DND-41 (cell line): ENCODE data around the gene ERC1.
"Not testable (repeated sequence)": the region's sequence is repeated elsewhere in the genome, so short reads cannot be mapped to it uniquely, and the experiment has no call there.

Experiments
- EZH2 ChIP-seq: IDR thresholded peaks from 3 replicates; pipeline ENCODE4 v1.6.1; 2012; ENCODE audit warnings: borderline replicate concordance, low read depth, mild to moderate bottlenecking, moderate library complexity, low read length, inconsistent platforms; ENCODE audit not compliant: severe bottlenecking
- TF ChIP-seq, protein P1 (sequence below): IDR thresholded peaks from 2 replicates; pipeline ENCODE4 v1.5.1; 2012; ENCODE audit warnings: borderline replicate concordance, low read length, moderate library complexity, mild to moderate bottlenecking; ENCODE audit not compliant: poor library complexity, severe bottlenecking; ENCODE audit errors: extremely low read depth

DNA sequence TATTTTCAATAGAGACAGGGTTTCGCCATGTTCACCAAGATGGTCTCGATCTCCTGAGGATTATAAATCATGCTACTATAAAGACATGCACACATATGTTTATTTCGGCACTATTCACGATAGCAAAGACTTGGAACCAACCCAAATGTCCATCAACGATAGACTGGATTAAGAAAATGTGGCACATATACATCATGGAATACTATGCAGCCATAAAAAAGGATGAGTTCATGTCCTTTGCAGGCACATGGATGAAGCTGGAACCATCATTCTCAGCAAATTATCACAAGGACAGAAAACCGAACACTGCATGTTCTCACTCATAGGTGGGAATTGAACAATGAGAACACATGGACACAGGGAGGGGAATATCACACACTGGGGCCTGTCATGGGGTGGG is 350.2 kb downstream of the ERC1 start:
- TF ChIP-seq, protein P1, sequence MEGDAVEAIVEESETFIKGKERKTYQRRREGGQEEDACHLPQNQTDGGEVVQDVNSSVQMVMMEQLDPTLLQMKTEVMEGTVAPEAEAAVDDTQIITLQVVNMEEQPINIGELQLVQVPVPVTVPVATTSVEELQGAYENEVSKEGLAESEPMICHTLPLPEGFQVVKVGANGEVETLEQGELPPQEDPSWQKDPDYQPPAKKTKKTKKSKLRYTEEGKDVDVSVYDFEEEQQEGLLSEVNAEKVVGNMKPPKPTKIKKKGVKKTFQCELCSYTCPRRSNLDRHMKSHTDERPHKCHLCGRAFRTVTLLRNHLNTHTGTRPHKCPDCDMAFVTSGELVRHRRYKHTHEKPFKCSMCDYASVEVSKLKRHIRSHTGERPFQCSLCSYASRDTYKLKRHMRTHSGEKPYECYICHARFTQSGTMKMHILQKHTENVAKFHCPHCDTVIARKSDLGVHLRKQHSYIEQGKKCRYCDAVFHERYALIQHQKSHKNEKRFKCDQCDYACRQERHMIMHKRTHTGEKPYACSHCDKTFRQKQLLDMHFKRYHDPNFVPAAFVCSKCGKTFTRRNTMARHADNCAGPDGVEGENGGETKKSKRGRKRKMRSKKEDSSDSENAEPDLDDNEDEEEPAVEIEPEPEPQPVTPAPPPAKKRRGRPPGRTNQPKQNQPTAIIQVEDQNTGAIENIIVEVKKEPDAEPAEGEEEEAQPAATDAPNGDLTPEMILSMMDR: not testable (repeated sequence)
- not testable (repeated sequence) for TF ChIP-seq EZH2
